ENCODE data around the gene SPTLC3.

SPTLC3 gene

DNA sequence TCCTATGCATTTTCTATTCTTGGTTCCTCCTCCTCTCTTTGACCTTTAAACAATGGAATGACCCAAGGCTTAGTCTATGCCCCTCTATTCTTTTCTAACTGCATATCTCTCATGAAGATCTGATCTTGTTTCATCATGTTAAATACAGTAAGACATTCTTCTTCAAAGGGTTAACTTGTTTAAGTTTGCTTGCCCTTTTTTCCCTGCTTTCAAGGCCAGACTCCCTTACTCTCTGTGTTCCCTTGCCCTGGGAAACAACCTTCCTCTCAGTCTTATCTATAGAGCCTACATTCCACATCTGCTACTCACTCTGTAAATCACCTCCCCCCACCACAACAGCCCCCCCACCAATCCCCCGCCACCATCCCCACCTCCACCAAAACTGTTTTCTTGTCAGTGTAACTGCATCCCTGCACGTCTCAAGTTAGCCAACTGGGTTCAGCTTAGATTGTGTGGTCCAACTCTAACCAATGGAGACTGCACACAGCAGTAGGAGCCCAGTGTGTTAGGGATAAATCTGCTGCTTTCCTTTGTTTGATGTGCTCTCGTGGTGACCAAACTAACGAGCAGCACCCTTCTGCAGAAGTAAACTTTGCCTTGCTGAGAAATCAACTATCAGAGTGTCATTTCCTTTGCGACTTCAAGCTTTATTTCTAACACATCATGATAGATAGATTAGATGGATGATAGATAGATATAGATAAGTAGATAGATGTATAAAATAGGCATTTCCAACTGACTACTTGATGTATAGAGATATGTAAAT is 12.6 kb downstream of the SPTLC3 start:
- H3K4me3 ChIP-seq (ENCODE audit: low read length), result no peak overlapping the region
- DNase-seq (ENCODE audit: low read depth), result no peak
- TF ChIP-seq, protein P1, sequence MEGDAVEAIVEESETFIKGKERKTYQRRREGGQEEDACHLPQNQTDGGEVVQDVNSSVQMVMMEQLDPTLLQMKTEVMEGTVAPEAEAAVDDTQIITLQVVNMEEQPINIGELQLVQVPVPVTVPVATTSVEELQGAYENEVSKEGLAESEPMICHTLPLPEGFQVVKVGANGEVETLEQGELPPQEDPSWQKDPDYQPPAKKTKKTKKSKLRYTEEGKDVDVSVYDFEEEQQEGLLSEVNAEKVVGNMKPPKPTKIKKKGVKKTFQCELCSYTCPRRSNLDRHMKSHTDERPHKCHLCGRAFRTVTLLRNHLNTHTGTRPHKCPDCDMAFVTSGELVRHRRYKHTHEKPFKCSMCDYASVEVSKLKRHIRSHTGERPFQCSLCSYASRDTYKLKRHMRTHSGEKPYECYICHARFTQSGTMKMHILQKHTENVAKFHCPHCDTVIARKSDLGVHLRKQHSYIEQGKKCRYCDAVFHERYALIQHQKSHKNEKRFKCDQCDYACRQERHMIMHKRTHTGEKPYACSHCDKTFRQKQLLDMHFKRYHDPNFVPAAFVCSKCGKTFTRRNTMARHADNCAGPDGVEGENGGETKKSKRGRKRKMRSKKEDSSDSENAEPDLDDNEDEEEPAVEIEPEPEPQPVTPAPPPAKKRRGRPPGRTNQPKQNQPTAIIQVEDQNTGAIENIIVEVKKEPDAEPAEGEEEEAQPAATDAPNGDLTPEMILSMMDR (conservative IDR thresholded peaks at IDR 0.05; ENCODE audit: low read length), result no peak

DNA sequence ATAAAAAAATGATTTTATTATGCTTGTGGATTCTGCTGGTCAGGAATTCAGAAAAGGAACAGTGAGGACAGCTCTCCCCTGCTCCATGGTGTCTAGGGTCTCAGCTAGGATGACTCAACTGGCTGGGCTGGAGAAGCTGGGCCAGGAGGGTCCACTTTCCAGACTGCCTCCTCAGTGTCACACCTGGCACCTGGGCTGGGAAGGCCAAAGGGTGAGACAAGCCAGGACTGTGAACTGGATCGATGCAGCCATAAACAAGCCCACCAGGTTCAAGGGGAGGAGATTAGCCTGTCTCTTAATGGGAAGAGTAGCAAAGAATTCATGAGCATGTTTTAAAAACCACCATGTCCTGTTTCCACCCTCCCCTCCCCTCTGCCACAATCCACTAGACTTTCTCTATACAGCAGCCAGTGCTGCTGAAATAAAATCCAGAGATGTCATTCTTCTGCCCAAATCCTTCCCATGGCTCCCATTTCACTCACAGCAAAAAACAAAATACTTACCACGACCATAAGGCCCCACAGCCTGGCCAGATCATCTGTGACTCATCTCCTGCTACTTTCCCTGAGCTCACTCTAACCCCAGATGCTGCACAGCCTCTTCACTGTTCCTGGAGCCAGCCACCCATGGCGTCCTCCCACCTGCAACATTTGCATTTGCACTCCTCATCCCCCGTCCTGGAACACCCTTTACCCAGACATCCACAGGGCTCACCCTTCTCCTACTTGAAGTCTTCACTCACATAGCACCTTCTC is 13.8 kb downstream of the SPTLC3 start:
- DNase-seq (ENCODE audit: low read depth), result peak; percentile 83
- TF ChIP-seq, protein P1 (conservative IDR thresholded peaks at IDR 0.05; ENCODE audit: low read length), result no peak
- H3K4me3 ChIP-seq (ENCODE audit: low read length), result no peak overlapping the region

DNA sequence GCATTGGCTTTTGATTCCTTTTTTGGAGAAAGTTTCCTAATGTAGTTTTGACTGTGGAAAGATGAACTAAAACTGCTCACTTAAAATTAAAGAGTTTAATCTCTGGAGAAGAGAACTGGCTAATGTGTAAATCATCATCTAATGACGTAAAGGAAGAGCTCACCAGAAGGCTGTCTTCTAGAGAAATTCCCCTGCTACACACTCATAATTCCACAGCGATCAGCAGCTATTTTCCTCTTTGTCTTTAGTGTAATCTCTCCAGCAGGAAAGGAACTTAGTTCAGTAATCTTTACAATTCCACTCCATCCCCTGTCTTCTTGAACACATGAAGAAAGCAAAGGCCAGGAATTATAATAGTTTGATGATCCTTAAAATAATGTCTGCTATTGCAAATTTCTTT is 15.8 kb downstream of the SPTLC3 start:
- DNase-seq (ENCODE audit: low read depth), result peak; percentile 39
- TF ChIP-seq, protein P1 (conservative IDR thresholded peaks at IDR 0.05; ENCODE audit: low read length), result no peak
- no peak overlapping the region for H3K4me3 ChIP-seq (ENCODE audit: low read length)

DNA sequence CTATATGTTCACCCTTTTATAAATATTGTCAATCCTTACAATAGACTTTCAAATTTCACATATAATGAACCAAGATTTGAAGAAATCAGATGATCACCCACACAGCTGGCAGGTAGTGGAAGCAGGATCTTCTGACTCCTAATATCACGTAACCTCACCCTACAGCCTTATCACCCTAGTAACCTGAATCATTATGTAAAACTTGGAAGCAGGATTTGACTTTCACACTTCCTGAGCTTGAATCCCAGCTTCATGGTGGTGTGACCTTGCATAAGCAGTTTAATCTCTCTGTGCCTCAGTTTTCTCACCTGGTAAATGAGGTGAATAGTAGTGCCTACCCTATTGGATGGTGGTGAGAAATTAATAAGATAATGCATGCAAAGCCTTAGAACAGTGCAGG is 16.4 kb downstream of the SPTLC3 start:
- DNase-seq (ENCODE audit: low read depth), result no peak
- H3K4me3 ChIP-seq (ENCODE audit: low read length), result no peak overlapping the region
- TF ChIP-seq, protein P1 (conservative IDR thresholded peaks at IDR 0.05; ENCODE audit: low read length), result no peak

DNA sequence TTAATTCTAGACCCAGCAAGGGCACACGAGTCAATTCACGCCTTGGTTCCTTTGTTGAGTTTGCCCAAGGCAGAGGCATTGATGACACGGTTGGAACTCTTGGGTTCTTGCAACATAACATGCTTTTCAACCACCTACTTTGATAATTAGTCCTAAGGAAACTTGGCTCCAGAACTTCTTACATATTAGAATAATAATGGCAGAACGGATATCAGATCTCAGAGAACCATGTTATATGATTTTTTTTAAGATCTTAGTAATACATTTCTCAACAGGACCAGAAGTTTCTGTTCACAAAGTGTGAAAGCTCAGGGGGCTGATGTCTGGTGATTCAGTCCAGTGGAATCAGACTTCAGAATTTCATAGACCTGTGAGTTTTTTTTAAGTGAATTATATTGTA is 19.2 kb downstream of the SPTLC3 start:
- DNase-seq (ENCODE audit: low read depth), result peak; percentile 42
- no peak overlapping the region for H3K4me3 ChIP-seq (ENCODE audit: low read length)
- TF ChIP-seq, protein P1 (conservative IDR thresholded peaks at IDR 0.05; ENCODE audit: low read length), result no peak

DNA sequence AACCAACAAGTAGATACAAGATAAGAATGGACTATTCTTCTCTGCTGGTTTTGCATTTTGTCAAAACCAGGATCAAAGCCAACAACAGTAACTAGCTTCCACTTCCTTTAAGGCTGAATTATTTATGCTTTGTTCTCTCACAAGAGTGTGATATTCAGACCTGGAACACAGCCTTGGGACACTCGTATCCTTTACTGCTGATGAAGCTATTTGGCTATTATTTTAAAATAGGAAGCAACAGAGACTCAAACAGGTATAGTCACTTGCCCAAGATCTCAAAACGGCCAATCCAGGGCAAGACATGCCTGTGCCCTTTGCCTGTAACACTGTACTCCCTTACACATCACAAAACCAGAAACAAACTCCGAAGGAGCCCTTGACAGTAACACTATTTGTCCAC is 19.9 kb downstream of the SPTLC3 start:
- H3K4me3 ChIP-seq (ENCODE audit: low read length), result no peak overlapping the region
- TF ChIP-seq, protein P1 (conservative IDR thresholded peaks at IDR 0.05; ENCODE audit: low read length), result no peak
- DNase-seq (ENCODE audit: low read depth), result no peak
